MG63 (cell line): ENCODE results near the gene RHBDD1. TPM values are rescaled to one million over a fixed set of nuclear protein-coding genes. Genes with fewer than 3 reads are reported as not detected.

ENCODE experiments used
- DNase-seq: peaks from one replicate; pipeline ENCODE4 v3.0.0-alpha.2; 2020
- H3K27me3 ChIP-seq: fragments of 250-450 bp; sonication (Bioruptor Pico); 2 replicates; pipeline ENCODE4 v1.5.1; 2020; ENCODE audit warnings: mild to moderate bottlenecking, moderate library complexity
- H3K36me3 ChIP-seq: fragments of 250-450 bp; sonication (Bioruptor Pico); 2 replicates; pipeline ENCODE4 v1.5.1; 2020; ENCODE audit warnings: mild to moderate bottlenecking, moderate library complexity
- H3K4me3 ChIP-seq: fragments of 250-450 bp; sonication (Bioruptor Pico); 2 replicates; pipeline ENCODE4 v1.5.1; 2020; ENCODE audit warnings: mild to moderate bottlenecking, moderate library complexity
- H3K9me3 ChIP-seq: fragments of 250-450 bp; sonication (Bioruptor Pico); 2 replicates; pipeline ENCODE4 v1.5.1; 2020; ENCODE audit warnings: mild to moderate bottlenecking, moderate library complexity
- total RNA-seq: library from RNA; depleted of rRNA; stranded (reverse); fragments of >200 nt; shearing (Covaris generic); gene quantifications from 2 replicates; pipeline ENCODE4 v1.2.3, GENCODE V29; 2014; ENCODE audit warnings: low replicate concordance

RHBDD1 gene
- total RNA-seq, 1 experiment from 2014 or later: 19.6 TPM

GRCh38 chr2:226797289-226797988 is 38.4 kb upstream of the RHBDD1 start:
- peaks cover 45% of the 10 kb centered on the region for H3K36me3 ChIP-seq
- H3K9me3 ChIP-seq: no peaks in the 10 kb centered on the region
- DNase-seq: peak; percentile 74
- no peaks in the 10 kb centered on the region for H3K27me3 ChIP-seq
- H3K4me3 ChIP-seq: peak overlapping the region; percentile 83

GRCh38 chr2:226797989-226798421 is 37.8 kb upstream of the RHBDD1 start:
- Histone ChIP-seq H3K4me3 (peak overlapping the region; percentile 83), H3K36me3 (peaks cover 45% of the 10 kb centered on the region), H3K27me3 (no peaks in the 10 kb centered on the region), H3K9me3 (no peaks in the 10 kb centered on the region)
- DNase-seq: peak; percentile 54

GRCh38 chr2:226798422-226799210 is 37.2 kb upstream of the RHBDD1 start:
- peaks cover 41% of the 10 kb centered on the region for H3K36me3 ChIP-seq
- peak overlapping the region; percentile 83 for H3K4me3 ChIP-seq
- DNase-seq: peak; percentile 62
- no peaks in the 10 kb centered on the region for H3K27me3 ChIP-seq
- no peaks in the 10 kb centered on the region for H3K9me3 ChIP-seq

GRCh38 chr2:226799211-226799975 is 36.5 kb upstream of the RHBDD1 start, which contains the start of gene IRS1:
Gene IRS1, minus strand, starts transcription at chr2:226799820. Its CDS starts 1,082 bp downstream, at chr2:226798738.
- H3K4me3 ChIP-seq: peak within 1 kb of the TSS; percentile 83
- H3K27me3 ChIP-seq: no peaks in the 10 kb centered on the region
- peak; percentile 82 for DNase-seq
- H3K36me3 ChIP-seq: peaks cover 33% of the 10 kb centered on the region
- H3K9me3 ChIP-seq: no peaks in the 10 kb centered on the region

- DNase-seq: no peak
- H3K9me3 ChIP-seq: no peaks in the 10 kb centered on the region
Measured at GRCh38 chr2:226799976-226800940, 35.6 kb upstream of the RHBDD1 start.

GRCh38 chr2:226800941-226801784 is 34.7 kb upstream of the RHBDD1 start:
- Histone ChIP-seq H3K9me3 (no peaks in the 10 kb centered on the region), H3K36me3 (peaks cover 20% of the 10 kb centered on the region), H3K27me3 (no peaks in the 10 kb centered on the region), H3K4me3 (peak overlapping the region; percentile 20)
- peak; percentile 63 for DNase-seq

More at GRCh38 chr2:226799976-226800940, 35.6 kb upstream of the RHBDD1 start:
- H3K27me3 ChIP-seq: no peaks in the 10 kb centered on the region
- peaks cover 27% of the 10 kb centered on the region for H3K36me3 ChIP-seq
- H3K4me3 ChIP-seq: peak overlapping the region; percentile 83

GRCh38 chr2:226802573-226802972 is 33.3 kb upstream of the RHBDD1 start:
- H3K36me3 ChIP-seq: peaks cover 6% of the 10 kb centered on the region; the same call in 1 of the 2 replicates

GRCh38 chr2:226803410-226803809 is 32.4 kb upstream of the RHBDD1 start:
- no peak for DNase-seq
- Histone ChIP-seq H3K9me3 (no peaks in the 10 kb centered on the region), H3K36me3 (no peaks in the 10 kb centered on the region), H3K4me3 (no peak overlapping the region), H3K27me3 (no peaks in the 10 kb centered on the region)

More at GRCh38 chr2:226802573-226802972, 33.3 kb upstream of the RHBDD1 start:
- DNase-seq: no peak
- Histone ChIP-seq H3K27me3 (no peaks in the 10 kb centered on the region), H3K9me3 (no peaks in the 10 kb centered on the region), H3K4me3 (no peak overlapping the region)

- Histone ChIP-seq H3K9me3 (no peaks in the 10 kb centered on the region), H3K4me3 (no peak overlapping the region), H3K27me3 (no peaks in the 10 kb centered on the region), H3K36me3 (no peaks in the 10 kb centered on the region)
- DNase-seq: no peak
Measured at GRCh38 chr2:226813148-226813701, 22.6 kb upstream of the RHBDD1 start.

GRCh38 chr2:226818930-226819329 is 16.9 kb upstream of the RHBDD1 start:
- Histone ChIP-seq H3K4me3 (no peak overlapping the region), H3K9me3 (no peaks in the 10 kb centered on the region), H3K36me3 (no peaks in the 10 kb centered on the region), H3K27me3 (no peaks in the 10 kb centered on the region)
- DNase-seq: no peak

GRCh38 chr2:226825056-226825455 is 10.8 kb upstream of the RHBDD1 start:
- no peaks in the 10 kb centered on the region for H3K9me3 ChIP-seq
- H3K36me3 ChIP-seq: no peaks in the 10 kb centered on the region
- DNase-seq: no peak
- no peak overlapping the region for H3K4me3 ChIP-seq
- no peaks in the 10 kb centered on the region for H3K27me3 ChIP-seq

- no peak overlapping the region for H3K4me3 ChIP-seq
- H3K9me3 ChIP-seq: no peaks in the 10 kb centered on the region
- no peaks in the 10 kb centered on the region for H3K27me3 ChIP-seq
- DNase-seq: no peak
- H3K36me3 ChIP-seq: peaks cover under 1% of the 10 kb centered on the region; the same call in 1 of the 2 replicates
Measured at GRCh38 chr2:226828191-226828590, 7.7 kb upstream of the RHBDD1 start.

- H3K9me3 ChIP-seq: no peaks in the 10 kb centered on the region
- H3K36me3 ChIP-seq: peaks cover 5% of the 10 kb centered on the region; the same call in 1 of the 2 replicates
- no peaks in the 10 kb centered on the region for H3K27me3 ChIP-seq
- no peak for DNase-seq
- H3K4me3 ChIP-seq: no peak overlapping the region
Measured at GRCh38 chr2:226829721-226830631, 5.9 kb upstream of the RHBDD1 start.

- DNase-seq: no peak
- Histone ChIP-seq H3K4me3 (no peak overlapping the region), H3K27me3 (no peaks in the 10 kb centered on the region), H3K36me3 (peaks cover 5% of the 10 kb centered on the region; the same call in 1 of the 2 replicates), H3K9me3 (no peaks in the 10 kb centered on the region; the same call in 1 of the 2 replicates)
Measured at GRCh38 chr2:226831266-226831665, 4.6 kb upstream of the RHBDD1 start.
